Bone marrow (tissue), 2 donors: ENCODE results near the gene NSUN2.

Source experiments
- DNase-seq, 2 donors: peaks; one replicate each; lab custom pipeline; 2025; lab: John Stamatoyannopoulos, UW

Gene NSUN2

GRCh38 chr5:6644794-6645241, 12.0 kb upstream of the NSUN2 start:
- DNase-seq: no peak

DNA sequence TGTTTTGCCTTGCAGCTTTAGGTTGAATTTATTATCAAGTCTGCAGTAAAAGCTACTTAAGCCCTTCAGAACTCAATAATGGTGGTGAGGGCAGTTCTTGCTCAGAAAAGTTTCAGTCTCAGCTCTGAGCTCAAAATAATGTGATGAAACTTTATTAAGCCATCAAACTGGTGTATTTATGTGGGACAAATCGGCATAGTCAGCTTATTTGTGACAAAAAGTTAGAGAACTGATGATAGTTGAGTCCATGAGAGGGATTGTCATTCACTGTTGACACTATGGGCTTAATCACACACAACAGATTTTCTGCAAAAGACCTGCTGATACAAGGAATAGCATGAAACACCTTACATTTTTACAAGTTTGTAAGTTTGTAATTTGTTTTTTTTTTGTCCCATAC, 9.8 kb upstream of the NSUN2 start:
- DNase-seq: no peak

- DNase-seq: no peak
Observed at GRCh38 chr5:6638236-6638635, 5.4 kb upstream of the NSUN2 start.

DNA sequence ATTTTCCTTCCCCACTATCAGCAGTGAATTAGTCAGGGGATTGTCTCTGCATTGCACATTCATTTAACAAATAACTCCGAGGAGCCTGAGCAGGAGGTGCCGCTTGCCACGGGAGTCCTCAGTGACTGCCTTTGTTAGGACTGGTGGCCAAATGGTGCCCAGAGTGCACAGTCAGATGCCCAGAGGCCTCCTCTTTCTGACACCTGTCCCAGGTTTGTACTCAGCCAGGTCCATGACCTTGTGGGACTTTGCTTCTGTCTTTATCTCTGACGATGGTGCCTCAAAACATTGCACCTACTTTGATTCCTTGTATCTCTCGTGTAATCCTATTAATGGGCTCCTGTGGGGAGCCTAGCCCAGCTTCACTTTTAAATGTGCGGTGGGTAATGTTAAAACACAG, 4.7 kb upstream of the NSUN2 start:
- DNase-seq: no peak

- DNase-seq: no peak
Observed at GRCh38 chr5:6637022-6637421, 4.2 kb upstream of the NSUN2 start.

- DNase-seq: no peak
Observed at GRCh38 chr5:6636293-6636692, 3.4 kb upstream of the NSUN2 start.

DNA sequence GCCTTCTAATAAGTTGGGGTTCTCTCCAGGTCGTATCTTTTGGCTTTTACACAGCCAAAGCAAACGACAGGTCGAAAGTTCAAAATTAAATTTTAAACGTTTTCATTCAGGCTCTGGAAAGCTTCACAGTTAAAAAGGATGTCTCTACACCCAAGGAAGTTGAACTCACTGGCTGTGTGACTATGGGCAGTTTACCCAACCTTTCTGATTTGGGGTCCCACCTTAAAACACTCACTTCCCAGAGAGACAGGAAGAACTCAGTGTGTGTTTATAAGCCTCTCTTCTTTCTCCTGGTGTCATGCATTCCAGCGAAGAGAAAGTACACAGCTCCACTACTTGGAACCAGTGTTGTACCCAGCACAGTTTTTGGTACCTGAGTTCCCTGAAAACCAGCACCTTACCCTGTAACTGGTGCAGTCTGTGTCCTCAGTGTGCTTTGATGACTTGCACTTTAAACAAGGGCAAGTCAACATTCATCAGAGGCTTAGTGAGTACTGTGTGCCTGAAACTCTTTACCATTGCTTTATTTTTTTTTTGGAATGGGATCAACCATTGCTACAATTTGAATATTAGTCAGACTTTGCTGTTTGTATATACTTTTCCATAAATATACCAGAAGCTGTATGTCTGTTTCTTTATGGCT, 2.1 kb upstream of the NSUN2 start:
- DNase-seq: no peak

DNA sequence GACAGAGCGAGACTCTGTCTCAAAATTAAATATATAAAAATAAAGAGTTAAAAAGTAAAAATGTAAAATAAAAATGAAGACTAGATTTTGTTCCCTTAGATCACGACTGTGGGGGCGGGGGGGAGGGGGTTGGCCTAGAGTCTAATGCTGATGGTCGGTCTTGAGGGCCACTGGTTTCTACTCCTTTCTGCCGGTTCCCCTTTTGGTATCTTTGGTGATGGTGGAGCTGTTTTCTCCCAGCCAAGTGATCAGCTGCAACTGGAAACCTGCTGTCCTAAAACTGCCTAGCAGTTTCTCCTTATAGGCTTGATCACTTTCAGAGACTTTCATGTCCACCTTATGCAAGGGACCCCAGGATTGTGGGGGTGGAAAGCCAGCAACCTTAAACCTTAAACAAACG, 1.5 kb upstream of the NSUN2 start:
- no peak for DNase-seq

- no peak for DNase-seq
Observed at GRCh38 chr5:6633469-6634245, 813 bp upstream of the NSUN2 start.

DNA sequence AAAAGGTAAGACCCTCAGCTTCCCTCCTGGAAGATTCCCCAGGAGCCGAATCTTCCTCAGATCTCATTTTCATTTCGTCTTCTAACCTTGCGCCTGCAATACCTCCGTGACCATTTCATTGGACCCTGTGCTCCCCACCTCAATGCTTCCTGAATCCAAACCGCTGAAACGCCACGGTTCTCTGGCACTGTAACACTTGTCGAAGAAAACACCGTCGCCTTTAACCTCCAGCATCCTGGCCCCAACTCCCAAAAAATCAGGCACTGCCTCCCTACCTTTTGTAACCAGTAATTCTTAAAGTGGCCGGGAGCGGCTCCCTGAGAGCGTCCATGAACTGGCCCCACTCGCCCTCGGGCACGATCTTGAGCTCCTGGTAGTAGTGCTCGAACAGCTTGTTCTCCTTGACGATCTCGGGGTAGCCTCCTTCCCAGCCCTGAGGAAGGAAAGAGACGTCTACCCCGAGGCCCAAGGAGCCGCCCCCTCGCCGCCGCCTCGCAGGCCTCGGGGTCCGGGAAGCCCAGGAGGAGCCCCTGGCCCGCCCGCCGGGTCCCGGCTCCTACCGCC, 438 bp downstream of the NSUN2 start:
- no peak for DNase-seq

DNA sequence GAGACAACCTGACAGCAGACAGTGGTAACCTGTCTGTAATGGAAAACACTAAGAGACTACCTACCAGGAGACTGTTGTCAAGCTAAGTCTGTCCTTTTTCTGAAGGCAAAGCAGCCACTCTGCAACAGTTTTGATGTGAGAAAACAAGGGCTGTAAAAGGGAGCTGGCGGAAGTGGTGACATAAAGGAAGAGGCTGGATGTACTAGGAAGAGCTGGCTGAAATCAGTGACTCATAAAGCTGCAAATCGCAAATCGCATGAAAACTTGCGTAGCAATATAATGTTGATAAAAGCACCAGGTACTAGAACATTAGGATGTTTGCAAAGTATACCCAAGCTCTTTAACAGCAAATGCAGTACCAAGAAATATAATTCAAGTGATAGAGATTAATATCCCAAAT, 1.4 kb downstream of the NSUN2 start:
- DNase-seq: no peak

GRCh38 chr5:6626508-6626907, 6.3 kb downstream of the NSUN2 start:
- DNase-seq: no peak

- DNase-seq: no peak
Observed at GRCh38 chr5:6623941-6624340, 8.9 kb downstream of the NSUN2 start.

DNA sequence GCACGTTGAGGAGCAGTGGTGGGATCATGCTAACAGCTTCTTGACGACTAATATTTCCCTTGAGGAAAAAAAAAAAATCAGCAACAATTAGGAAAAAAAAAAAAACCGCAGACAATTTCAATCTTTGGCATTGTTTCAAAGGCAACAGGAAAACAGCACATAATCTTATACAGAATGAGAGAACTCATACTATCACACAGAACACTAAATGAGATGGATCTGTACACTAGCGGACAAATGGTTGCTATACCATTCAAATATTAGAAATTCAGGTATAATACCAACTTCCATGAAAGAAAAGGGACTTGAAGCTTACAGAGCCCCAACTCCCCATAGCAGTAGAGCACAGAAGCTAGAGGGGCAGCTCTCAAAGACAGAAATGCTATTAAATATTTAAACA, 9.6 kb downstream of the NSUN2 start:
- no peak for DNase-seq

DNA sequence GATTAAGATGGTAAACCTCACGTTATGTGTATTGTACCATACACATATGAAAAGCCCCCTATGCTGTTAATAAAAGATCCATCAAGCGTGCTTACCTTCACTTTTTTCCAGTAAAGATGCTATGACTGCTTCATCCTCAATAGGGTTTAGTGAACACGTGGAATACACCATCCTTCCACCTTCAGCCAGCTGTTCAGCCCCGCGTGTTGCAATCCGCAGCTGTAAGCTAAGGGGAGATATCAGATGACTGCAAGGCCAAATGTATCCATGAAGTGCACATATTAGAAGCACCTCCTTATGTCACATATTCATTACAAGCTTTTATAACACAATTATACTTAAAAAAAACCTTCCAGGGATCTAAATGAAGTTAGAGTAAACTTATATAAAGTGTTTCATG, 16.2 kb downstream of the NSUN2 start:
- DNase-seq: no peak

DNA sequence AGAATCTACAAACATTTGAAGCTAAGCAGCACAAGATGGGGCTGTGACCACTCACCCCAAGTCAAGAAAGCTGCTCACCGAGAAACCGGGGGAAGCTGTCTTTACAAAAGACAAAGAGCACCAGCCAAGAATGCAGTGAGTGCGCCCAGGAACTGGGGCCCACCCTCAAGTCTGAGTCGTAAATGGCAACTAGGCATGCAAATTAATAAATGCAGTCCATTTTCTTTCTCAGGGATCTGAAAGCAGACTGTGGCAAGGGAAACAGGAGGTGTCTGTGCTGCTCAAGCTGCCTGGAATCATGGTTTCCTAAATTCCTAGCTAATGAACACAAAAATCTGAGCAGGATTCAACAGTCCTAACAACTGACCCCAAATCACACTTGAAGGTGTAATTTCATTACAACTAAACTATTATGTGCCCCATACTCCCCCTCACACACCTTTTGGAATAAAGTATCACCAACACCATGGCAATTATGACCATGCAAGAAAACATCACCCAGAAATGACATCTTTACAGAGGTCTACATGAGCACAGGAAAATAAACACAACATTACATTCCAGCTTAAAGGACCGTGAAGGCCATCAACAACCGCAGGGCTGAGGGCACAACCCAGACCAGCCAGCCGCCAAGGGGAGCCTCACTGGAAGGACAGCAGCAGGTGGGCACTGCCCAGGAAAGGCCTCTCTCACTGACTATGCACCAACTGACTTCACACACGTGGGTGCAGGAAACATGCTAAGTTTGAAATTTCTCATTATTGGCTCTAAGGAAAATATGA, 17.6 kb downstream of the NSUN2 start:
- DNase-seq: no peak

GRCh38 chr5:6611334-6612256, 21.2 kb downstream of the NSUN2 start:
- DNase-seq: no peak

DNA sequence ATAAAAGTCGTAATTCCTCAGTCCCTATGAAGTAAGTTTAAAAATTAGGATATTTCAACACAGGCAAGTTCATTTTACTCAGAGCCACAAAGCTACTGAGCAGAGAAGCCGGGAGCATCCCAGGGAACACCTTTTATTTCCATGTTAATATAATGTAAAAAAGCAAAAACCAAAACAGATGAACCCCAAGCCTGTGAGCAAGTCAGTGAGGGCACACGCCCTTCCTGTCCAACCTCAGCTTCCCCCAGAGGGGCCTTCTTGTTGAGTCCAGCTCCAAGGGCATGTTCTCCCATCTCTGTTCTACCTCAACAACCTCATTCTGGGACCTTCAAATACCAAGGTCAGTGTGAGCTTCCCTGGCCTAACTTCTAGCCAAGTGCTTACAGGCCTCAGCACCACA, 24.8 kb downstream of the NSUN2 start:
- no peak for DNase-seq

DNA sequence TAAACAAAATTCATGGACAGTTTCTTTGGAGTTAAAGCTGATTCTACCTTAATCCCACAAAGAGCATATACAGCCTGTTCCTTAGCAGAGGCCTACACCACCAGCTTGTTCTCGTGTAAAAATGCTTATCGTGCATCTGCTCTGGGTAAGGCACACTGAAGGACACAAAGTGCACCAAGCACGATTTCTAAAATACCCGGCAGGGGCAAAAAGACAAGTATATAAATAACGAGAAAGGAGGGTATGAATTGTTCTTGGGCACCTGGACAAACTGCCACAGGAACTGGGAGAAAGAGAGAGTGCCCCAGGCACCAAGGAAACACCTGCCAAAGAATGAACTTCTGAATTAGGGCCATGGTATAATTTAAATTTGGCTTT, 25.3 kb downstream of the NSUN2 start:
- DNase-seq: no peak

DNA sequence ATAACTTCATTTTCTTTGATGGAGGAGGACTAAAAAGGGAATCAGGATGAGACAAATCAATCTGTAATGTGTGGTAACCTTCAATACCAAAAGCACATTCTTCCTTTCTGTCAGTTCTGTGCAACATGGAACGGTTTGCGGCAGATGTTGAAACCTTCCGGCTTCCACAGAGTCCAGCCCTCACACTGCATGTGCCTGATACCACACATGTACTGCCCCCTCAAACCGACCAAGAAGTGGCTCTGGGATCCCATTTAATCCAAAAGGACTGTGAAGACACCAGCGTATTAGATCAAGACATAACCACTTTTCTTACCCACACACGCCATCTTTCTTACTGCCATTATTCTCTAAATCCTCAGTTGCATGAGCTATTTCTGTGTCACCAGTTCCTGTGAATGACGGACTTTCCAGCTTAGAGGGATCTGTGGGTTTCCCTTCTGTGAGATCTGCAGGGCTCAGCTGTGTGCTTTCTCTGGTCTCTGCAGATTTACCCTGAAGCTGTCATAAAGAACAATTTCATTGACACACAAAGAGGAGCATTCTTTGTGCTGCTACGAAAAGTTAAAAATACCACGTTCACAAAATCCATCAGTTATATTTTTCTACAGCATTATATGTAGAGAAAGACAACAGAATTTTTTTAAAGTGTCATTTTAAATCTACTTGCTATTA, 25.8 kb downstream of the NSUN2 start:
- DNase-seq: no peak

GRCh38 chr5:6604946-6605345, 27.9 kb downstream of the NSUN2 start:
- no peak for DNase-seq
